MM.1S (cell line): ENCODE results near the gene MFRP.

Experiments used
- EZH2 ChIP-seq: fragments of 300-600 bp; sonication (generic); optimal IDR thresholded peaks from 2 replicates; pipeline ENCODE3; 2017; ENCODE audit warnings: low read depth, mild to moderate bottlenecking, antibody characterized with exemption, low read length, mixed read lengths
- TF ChIP-seq, protein P1 (sequence below): fragments of 300-600 bp; sonication (generic); IDR thresholded peaks from 2 replicates; pipeline ENCODE4 v1.5.1; 2016; ENCODE audit warnings: antibody characterized with exemption, low read length, mixed read lengths

DNA sequence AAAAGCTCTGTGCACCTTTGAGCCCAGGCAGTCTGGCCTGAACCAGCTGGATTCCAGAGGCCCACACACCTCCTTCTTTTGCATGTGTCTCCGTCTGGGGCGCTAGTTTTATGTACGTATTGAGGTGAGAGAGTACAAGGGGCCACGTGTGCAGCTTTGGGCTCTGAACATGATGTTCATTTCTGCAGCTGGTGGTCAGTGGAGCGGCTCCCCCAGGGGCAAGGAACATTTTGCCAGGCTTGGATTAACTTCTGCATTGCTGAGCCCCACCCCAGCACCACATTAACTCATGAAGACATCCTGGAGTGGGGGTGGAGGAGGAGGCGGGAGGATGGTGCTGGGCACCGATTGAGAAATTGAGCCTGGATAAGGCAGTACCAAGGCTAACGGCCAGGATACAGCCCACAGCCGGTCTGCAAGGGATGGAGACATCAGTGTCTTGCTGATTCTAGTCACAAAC, 21.2 kb upstream of the MFRP start:
- TF ChIP-seq, protein P1, sequence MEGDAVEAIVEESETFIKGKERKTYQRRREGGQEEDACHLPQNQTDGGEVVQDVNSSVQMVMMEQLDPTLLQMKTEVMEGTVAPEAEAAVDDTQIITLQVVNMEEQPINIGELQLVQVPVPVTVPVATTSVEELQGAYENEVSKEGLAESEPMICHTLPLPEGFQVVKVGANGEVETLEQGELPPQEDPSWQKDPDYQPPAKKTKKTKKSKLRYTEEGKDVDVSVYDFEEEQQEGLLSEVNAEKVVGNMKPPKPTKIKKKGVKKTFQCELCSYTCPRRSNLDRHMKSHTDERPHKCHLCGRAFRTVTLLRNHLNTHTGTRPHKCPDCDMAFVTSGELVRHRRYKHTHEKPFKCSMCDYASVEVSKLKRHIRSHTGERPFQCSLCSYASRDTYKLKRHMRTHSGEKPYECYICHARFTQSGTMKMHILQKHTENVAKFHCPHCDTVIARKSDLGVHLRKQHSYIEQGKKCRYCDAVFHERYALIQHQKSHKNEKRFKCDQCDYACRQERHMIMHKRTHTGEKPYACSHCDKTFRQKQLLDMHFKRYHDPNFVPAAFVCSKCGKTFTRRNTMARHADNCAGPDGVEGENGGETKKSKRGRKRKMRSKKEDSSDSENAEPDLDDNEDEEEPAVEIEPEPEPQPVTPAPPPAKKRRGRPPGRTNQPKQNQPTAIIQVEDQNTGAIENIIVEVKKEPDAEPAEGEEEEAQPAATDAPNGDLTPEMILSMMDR: no peak
- TF ChIP-seq EZH2: no peak
